ENCODE data around the gene ACP2.

DNA sequence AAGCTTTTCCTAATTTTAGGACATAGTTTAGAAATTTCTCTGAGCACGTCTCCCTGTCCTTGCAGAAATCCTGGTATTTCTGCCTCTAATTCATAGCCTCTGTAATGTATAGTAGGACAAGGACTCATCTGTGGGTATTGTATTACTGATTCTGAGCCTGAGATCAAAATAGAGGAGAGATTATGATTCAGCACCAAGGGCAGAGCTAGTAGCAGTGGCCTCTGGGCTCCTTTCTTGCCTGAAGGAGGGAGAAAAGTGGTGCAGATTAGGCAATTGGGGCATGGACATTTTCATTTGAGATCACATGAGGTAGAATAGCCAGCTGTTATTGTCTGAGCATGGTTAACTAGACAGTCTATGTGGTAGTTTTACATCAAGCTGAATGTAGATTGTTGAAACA, 24.1 kb upstream of the ACP2 start:
- TF ChIP-seq, protein P1, sequence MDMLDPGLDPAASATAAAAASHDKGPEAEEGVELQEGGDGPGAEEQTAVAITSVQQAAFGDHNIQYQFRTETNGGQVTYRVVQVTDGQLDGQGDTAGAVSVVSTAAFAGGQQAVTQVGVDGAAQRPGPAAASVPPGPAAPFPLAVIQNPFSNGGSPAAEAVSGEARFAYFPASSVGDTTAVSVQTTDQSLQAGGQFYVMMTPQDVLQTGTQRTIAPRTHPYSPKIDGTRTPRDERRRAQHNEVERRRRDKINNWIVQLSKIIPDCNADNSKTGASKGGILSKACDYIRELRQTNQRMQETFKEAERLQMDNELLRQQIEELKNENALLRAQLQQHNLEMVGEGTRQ (CRISPR knock-in tag; IDR thresholded peaks at IDR 0.05), result no peak
- TF ChIP-seq CTCF (IDR thresholded peaks at IDR 0.05) (no peak), CREB1 (CRISPR knock-in tag; IDR thresholded peaks at IDR 0.05) (no peak), MAX (CRISPR knock-in tag; IDR thresholded peaks at IDR 0.05) (no peak), ZNF317 (CRISPR knock-in tag; IDR thresholded peaks at IDR 0.05; ENCODE audit: borderline replicate concordance, low read depth) (no peak), ATF1 (CRISPR knock-in tag; IDR thresholded peaks at IDR 0.05) (no peak)
